HCEC 1CT (cell line): ENCODE results near the gene S100A4.
A peak's percentile ranks its signal among the peaks of the same experiment; 100 is the strongest.

Experiments used
- DNase-seq: peaks from one replicate; pipeline ENCODE4 v3.0.0-alpha.2; 2017

The S100A4 gene

GRCh38 chr1:153546796-153547559 lies 1.4 kb upstream of the S100A4 start:
- DNase-seq, result no peak

GRCh38 chr1:153546371-153546770 lies 765 bp upstream of the S100A4 start:
- no peak for DNase-seq

- no peak for DNase-seq
Observed at GRCh38 chr1:153544453-153545066, 1.0 kb downstream of the S100A4 start.

- DNase-seq, result no peak
Observed at GRCh38 chr1:153543736-153544135, 1.9 kb downstream of the S100A4 start.

GRCh38 chr1:153542956-153543711 lies 2.5 kb downstream of the S100A4 start:
- no peak for DNase-seq

GRCh38 chr1:153541641-153542590 lies 3.7 kb downstream of the S100A4 start:
- DNase-seq, result no peak

GRCh38 chr1:153540394-153541361 lies 4.9 kb downstream of the S100A4 start, which contains the start of gene S100A5:
TSS of gene S100A5 (minus strand) at chr1:153540934. CDS start at chr1:153540191, 743 bp downstream.
- DNase-seq, result peak; percentile 65

GRCh38 chr1:153539395-153540093 lies 6.1 kb downstream of the S100A4 start:
- no peak for DNase-seq

- no peak for DNase-seq
Observed at GRCh38 chr1:153538315-153538821, 7.2 kb downstream of the S100A4 start.

- no peak for DNase-seq
Observed at GRCh38 chr1:153537376-153537730, 8.3 kb downstream of the S100A4 start.

- peak; percentile 14 for DNase-seq
Observed at GRCh38 chr1:153536671-153537375, 8.8 kb downstream of the S100A4 start.

- DNase-seq, result peak; percentile 93
Observed at GRCh38 chr1:153536012-153536670, 9.5 kb downstream of the S100A4 start.

- DNase-seq, result peak; percentile 72
Observed at GRCh38 chr1:153535242-153536011, 10.2 kb downstream of the S100A4 start, which contains the start of gene S100A6. TSS of gene S100A6 (minus strand) at chr1:153535991. CDS start at chr1:153535339, 652 bp downstream.

GRCh38 chr1:153534925-153535241 lies 10.7 kb downstream of the S100A4 start:
- DNase-seq, result no peak

- peak; percentile 38 for DNase-seq
Observed at GRCh38 chr1:153534226-153534924, 11.2 kb downstream of the S100A4 start.

GRCh38 chr1:153533689-153534201 lies 11.9 kb downstream of the S100A4 start:
- peak; percentile 95 for DNase-seq
